H1 (cell line): ENCODE data around the gene RCBTB2. TPM values are rescaled to one million over a fixed set of nuclear protein-coding genes. Genes with fewer than 3 reads are reported as not detected.

Experiments used
- GABPA ChIP-seq: IDR thresholded peaks from 2 replicates; pipeline ENCODE4 v1.6.1; 2011; ENCODE audit warnings: mild to moderate bottlenecking, low read length, moderate library complexity, borderline replicate concordance; ENCODE audit not compliant: insufficient read depth
- JUND ChIP-seq: IDR thresholded peaks from 2 replicates; pipeline ENCODE4 v1.6.1; 2011; ENCODE audit warnings: mild to moderate bottlenecking, improper control_type of control experiment, low read length
- KDM5A ChIP-seq: fragments of 200-600 bp; IDR thresholded peaks from 2 replicates; pipeline ENCODE4 v1.7.1; 2012; ENCODE audit warnings: mild to moderate bottlenecking, low read length, inconsistent platforms, mixed read lengths
- MAFK ChIP-seq: IDR thresholded peaks from 2 replicates; pipeline ENCODE4 v1.6.1; 2012; ENCODE audit warnings: low read depth, mild to moderate bottlenecking, improper control_type of control experiment, low read length
- MAX ChIP-seq: IDR thresholded peaks from 2 replicates; pipeline ENCODE4 v1.6.1; 2012; ENCODE audit warnings: inconsistent platforms
- NRF1 ChIP-seq: IDR thresholded peaks from 2 replicates; pipeline ENCODE4 v1.6.1; 2011; ENCODE audit warnings: mild to moderate bottlenecking, low read depth, low read length, improper control_type of control experiment
- PHF8 ChIP-seq: fragments of 200-600 bp; sonication (generic); conservative IDR thresholded peaks from 2 replicates; pipeline ENCODE4 v1.7.1; 2012; ENCODE audit warnings: low read depth, mild to moderate bottlenecking, inconsistent platforms, low read length, moderate library complexity
- POLR2AphosphoS5 ChIP-seq: IDR thresholded peaks from 2 replicates; pipeline ENCODE4 v1.6.1; 2011; ENCODE audit warnings: low read depth, low read length
- RFX5 ChIP-seq: IDR thresholded peaks from 2 replicates; pipeline ENCODE4 v1.6.1; 2011; ENCODE audit warnings: low read depth, low read length, improper control_type of control experiment, borderline replicate concordance
- SIN3A ChIP-seq, 2 experiments: IDR thresholded peaks in 1 of 2; conservative IDR thresholded peaks in 1 of 2; 2 replicates each; pipeline ENCODE4 v1.6.1; 2011 to 2012; ENCODE audit warnings: low read length in 2 of 2, improper control_type of control experiment in 1 of 2, low read depth in 1 of 2, mild to moderate bottlenecking in 1 of 2
- TAF1 ChIP-seq: IDR thresholded peaks from 2 replicates; pipeline ENCODE4 v1.6.1; 2011; ENCODE audit warnings: mild to moderate bottlenecking, low read depth, low read length
- polyA plus RNA-seq, 7 experiments: library from polyadenylated mRNA; depleted of rRNA in 3 of 7; stranded (reverse) in 5 of 7; unstranded in 2 of 7; fragments of >200 nt in 5 of 7; fragments of 200-250 nt in 2 of 7; gene quantifications; 1 replicate in 5 of 7; 2 replicates in 1 of 7; 4 replicates in 1 of 7; pipeline versions ENCODE4 v1.2.1 to v1.2.3, GENCODE V29; 2011 to 2013; ENCODE audit warnings: missing spikeins in 2 of 7, mixed read lengths in 2 of 7
- total RNA-seq: library from RNA; stranded (reverse); fragmentation: NEBNext Ultra II Directional; extraction: Animal tissue kit (Norgen Biotek cat#: 25700); gene quantifications from 2 replicates; pipeline ENCODE4 v1.2.1, GENCODE V29; 2021
- TF ChIP-seq, protein P1 (sequence below): fragments of 300-600 bp; sonication (generic); IDR thresholded peaks from 2 replicates; pipeline ENCODE4 v1.7.1; 2012; ENCODE audit warnings: low read length, moderate library complexity, mild to moderate bottlenecking, inconsistent platforms; ENCODE audit not compliant: insufficient replicate concordance

RCBTB2 gene
- total and polyA plus RNA-seq, 2 of the 8 experiments (the other 6 are each of a cell fraction or from before 2014, with no cell fraction given), result 5.2 to 8.4 TPM

- TF ChIP-seq, protein P1, sequence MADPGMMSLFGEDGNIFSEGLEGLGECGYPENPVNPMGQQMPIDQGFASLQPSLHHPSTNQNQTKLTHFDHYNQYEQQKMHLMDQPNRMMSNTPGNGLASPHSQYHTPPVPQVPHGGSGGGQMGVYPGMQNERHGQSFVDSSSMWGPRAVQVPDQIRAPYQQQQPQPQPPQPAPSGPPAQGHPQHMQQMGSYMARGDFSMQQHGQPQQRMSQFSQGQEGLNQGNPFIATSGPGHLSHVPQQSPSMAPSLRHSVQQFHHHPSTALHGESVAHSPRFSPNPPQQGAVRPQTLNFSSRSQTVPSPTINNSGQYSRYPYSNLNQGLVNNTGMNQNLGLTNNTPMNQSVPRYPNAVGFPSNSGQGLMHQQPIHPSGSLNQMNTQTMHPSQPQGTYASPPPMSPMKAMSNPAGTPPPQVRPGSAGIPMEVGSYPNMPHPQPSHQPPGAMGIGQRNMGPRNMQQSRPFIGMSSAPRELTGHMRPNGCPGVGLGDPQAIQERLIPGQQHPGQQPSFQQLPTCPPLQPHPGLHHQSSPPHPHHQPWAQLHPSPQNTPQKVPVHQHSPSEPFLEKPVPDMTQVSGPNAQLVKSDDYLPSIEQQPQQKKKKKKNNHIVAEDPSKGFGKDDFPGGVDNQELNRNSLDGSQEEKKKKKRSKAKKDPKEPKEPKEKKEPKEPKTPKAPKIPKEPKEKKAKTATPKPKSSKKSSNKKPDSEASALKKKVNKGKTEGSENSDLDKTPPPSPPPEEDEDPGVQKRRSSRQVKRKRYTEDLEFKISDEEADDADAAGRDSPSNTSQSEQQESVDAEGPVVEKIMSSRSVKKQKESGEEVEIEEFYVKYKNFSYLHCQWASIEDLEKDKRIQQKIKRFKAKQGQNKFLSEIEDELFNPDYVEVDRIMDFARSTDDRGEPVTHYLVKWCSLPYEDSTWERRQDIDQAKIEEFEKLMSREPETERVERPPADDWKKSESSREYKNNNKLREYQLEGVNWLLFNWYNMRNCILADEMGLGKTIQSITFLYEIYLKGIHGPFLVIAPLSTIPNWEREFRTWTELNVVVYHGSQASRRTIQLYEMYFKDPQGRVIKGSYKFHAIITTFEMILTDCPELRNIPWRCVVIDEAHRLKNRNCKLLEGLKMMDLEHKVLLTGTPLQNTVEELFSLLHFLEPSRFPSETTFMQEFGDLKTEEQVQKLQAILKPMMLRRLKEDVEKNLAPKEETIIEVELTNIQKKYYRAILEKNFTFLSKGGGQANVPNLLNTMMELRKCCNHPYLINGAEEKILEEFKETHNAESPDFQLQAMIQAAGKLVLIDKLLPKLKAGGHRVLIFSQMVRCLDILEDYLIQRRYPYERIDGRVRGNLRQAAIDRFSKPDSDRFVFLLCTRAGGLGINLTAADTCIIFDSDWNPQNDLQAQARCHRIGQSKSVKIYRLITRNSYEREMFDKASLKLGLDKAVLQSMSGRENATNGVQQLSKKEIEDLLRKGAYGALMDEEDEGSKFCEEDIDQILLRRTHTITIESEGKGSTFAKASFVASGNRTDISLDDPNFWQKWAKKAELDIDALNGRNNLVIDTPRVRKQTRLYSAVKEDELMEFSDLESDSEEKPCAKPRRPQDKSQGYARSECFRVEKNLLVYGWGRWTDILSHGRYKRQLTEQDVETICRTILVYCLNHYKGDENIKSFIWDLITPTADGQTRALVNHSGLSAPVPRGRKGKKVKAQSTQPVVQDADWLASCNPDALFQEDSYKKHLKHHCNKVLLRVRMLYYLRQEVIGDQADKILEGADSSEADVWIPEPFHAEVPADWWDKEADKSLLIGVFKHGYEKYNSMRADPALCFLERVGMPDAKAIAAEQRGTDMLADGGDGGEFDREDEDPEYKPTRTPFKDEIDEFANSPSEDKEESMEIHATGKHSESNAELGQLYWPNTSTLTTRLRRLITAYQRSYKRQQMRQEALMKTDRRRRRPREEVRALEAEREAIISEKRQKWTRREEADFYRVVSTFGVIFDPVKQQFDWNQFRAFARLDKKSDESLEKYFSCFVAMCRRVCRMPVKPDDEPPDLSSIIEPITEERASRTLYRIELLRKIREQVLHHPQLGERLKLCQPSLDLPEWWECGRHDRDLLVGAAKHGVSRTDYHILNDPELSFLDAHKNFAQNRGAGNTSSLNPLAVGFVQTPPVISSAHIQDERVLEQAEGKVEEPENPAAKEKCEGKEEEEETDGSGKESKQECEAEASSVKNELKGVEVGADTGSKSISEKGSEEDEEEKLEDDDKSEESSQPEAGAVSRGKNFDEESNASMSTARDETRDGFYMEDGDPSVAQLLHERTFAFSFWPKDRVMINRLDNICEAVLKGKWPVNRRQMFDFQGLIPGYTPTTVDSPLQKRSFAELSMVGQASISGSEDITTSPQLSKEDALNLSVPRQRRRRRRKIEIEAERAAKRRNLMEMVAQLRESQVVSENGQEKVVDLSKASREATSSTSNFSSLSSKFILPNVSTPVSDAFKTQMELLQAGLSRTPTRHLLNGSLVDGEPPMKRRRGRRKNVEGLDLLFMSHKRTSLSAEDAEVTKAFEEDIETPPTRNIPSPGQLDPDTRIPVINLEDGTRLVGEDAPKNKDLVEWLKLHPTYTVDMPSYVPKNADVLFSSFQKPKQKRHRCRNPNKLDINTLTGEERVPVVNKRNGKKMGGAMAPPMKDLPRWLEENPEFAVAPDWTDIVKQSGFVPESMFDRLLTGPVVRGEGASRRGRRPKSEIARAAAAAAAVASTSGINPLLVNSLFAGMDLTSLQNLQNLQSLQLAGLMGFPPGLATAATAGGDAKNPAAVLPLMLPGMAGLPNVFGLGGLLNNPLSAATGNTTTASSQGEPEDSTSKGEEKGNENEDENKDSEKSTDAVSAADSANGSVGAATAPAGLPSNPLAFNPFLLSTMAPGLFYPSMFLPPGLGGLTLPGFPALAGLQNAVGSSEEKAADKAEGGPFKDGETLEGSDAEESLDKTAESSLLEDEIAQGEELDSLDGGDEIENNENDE, result no peak
- TF ChIP-seq MAFK (no peak), TAF1 (no peak), KDM5A (no peak), GABPA (no peak), POLR2AphosphoS5 (no peak), JUND (no peak), NRF1 (no peak), SIN3A (conservative IDR thresholded peaks at IDR 0.05 in 1 of 2, IDR thresholded peaks at IDR 0.05 in 1 of 2; ENCODE audit: low read depth in 1 of 2, low read length in 2 of 2) (no peak), RFX5 (no peak), MAX (no peak), PHF8 (no peak)
Measured at GRCh38 chr13:48483575-48483974, 49.3 kb downstream of the RCBTB2 start (continued).
